NCI-H1436 (cell line): ENCODE results near the gene GMNN.

ENCODE experiments used
- DNase-seq: peaks from one replicate; lab custom pipeline; 2025; lab: John Stamatoyannopoulos, UW

GMNN gene

DNA sequence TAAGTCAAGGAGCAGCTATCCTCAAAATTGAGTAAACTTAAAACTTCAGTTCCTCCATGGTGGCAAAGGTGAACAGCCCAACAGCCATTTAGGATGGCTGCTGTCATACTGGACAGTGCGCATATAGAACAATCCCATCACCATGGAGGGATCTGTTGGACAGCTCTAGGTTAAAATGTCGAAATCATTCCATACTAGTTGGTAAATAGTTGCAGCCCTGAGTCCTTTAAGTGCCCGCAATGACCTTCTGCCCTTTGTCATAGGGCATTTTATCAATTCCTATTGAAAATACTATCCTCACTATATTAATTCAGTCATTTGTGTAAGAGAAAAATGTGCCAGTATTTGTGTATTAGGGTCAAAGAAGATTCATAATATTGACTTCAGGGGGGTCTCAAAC, 32.8 kb downstream of the GMNN start:
- no peak for DNase-seq

DNA sequence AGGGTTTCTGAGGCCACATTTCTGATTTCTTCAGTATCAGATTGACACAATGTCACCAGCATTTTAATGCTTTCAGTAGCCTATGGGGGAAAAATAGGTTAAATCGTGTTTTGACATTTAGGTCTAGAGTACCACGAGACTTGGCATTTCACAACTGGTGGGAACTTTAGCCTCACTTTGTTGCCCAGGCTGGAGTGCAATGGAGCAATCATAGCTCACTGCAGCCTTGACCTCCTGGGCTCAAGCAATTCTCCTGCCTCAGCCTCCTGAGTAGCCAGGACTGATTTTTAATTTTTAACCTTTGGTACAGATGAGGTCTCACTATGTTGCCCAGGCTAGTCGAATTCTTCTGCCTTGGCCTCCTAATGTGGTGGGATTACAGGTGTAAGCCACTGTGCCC, 35.0 kb downstream of the GMNN start:
- no peak for DNase-seq

- no peak for DNase-seq
Measured at GRCh38 chr6:24818346-24818745, 43.6 kb downstream of the GMNN start.

- no peak for DNase-seq
Measured at GRCh38 chr6:24821860-24822444, 47.2 kb downstream of the GMNN start.

DNA sequence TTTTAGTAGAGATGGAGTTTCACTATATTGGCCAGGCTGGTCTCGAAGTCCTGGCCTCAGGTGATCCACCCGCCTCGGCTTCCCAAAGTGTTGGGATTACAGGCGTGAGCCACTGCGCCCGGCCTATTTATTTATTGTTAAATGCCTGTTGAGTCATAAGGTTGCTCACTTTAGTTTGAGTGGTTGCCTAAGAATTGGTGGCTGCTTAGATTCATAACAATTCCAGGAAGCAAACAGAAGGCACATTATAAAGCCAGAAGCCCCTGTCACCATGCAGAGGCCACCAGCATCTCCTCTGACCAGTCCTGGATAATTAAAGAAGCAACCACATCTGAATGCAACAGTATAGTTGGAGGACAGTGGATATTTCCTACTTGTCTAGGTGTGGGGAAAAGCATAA, 48.0 kb downstream of the GMNN start:
- no peak for DNase-seq

DNA sequence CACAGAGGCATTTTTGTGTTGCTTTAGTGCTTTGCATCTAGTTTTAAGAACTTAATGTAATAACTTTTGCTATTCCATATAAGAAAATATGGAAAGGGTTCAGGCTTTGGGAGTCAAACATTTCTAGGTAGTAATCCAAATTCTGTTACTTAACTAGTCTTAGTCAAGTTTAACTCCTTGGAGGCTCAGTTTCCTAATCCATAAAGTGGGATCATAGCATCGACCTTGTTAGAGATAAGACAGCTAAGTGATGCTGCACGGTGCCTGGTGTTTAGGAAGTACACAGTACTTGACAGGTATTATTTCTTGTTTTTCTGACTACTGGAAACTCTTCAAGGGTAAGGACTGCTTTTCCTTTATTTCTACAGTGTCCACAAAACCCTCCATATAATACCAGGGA, 48.4 kb downstream of the GMNN start:
- no peak for DNase-seq

- no peak for DNase-seq
Measured at GRCh38 chr6:24824142-24824938, 49.6 kb downstream of the GMNN start.

- no peak for DNase-seq
Measured at GRCh38 chr6:24825130-24825630, 50.4 kb downstream of the GMNN start.

DNA sequence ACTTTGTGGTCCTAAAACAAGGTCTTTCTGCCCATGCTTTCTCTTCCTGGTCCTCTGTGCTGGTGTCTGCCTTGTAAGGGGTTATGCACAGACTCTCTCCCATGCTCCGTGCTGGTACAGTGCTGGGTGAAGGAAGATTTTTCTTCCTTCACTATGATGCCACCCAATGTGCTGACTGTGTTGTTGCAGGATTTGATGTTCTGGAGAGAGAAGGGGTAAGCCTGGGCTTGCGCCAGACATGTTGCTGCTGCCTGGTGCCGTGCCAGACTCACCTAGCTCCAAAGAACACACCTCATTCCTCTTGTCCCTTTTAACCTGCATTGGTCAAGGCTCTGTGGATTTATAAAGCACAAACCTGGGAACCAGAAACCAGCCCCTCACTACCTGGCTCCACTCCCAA, 52.4 kb downstream of the GMNN start:
- DNase-seq: no peak

- DNase-seq: no peak
Measured at GRCh38 chr6:24827970-24828369, 53.2 kb downstream of the GMNN start.

GRCh38 chr6:24829657-24830056, 54.9 kb downstream of the GMNN start:
- no peak for DNase-seq

DNA sequence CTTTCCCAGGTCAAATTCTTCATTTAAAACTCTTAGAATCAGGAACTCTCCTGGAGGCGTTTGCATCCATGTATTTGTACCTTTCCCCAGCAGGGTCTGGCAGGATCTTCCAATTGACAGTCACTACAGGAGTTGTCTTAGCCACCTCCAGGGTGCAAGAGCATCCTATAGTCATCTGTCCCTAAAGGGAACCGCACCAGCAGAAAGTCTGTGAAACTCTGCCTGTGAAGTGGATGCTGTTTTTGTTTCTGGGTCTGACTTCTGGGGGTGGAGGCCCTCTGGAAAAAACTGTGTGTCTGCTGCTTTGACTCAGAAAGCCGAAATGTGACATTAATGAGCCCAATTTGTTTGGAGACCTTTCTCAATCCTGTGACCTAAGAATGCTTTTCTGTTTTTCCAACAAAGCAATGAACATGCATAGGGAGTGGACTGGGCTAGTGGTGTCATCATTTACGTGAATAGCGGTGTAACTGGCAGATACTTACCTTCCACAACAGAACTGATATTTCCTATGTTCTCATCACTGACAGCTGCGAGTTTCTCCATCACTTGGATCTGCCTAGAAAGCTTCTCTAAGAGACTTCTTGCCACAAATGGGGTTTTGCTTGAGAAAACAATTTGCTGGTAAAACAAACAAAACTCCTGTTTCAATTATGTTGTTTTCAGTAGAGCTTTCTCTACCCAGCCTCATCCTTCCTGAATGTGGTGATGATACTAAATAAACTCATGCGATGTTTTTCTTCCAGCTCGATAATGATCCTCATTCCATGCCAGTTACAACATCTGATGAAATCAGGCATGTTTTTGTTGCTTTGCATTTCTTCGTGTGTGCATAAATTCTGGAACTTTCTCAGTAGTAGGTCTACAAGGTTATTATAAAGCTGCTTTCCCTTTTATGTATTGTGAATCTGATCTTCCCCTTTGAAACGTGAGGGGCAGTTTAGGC, 57.3 kb downstream of the GMNN start:
- DNase-seq: no peak

GRCh38 chr6:24832794-24833193, 58.1 kb downstream of the GMNN start:
- no peak for DNase-seq

DNA sequence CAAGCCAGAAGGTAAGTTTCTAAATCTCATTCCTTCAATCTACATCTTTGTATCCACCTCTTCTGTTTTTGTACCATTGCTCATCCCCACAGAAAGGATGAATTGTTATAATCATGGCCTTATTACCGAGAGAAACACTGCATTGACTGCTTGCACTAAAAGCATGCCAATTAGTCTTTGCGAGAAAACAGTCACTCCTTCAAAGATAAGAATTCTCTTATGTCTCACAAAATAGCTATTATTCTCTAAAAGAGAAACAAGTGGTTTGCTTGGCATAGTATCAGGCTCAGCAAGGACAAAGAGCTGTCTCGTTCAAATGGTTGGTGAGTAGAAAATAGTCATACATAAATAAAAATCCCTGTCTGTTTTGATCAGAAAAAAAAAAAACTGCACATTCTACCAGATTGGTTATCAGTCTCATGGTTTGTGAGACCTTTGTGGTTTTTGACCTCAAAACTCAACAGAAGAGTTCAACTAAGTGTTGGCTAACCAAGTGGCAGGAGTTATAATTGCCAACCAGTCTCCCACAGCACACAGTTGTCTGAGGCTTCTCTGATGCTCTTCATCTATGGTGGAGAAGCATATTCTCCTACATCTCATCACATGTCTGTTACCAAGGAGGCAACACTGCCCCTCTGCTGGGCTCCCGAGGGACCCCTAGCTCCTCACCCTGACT, 59.1 kb downstream of the GMNN start:
- no peak for DNase-seq
